ENCODE data around the gene MON1B.

The MON1B gene

GRCh38 chr16:77191259-77191969 lies 424 bp downstream of the MON1B start:
- Histone ChIP-seq H2BK5ac (ENCODE audit: low read depth, low read length, poor library complexity) (no peak overlapping the region), H2AFZ (ENCODE audit: insufficient read depth, low read length, poor library complexity) (peak overlapping the region; percentile 78), H3K4ac (ENCODE audit: low read depth, low read length) (peak overlapping the region; percentile 57), H2AK5ac (ENCODE audit: low read length) (peak overlapping the region; percentile 45), H3K79me2 (ENCODE audit: control insufficient read depth, insufficient read depth, low read length, poor library complexity) (peaks cover 7% of the 10 kb centered on the region), H3K4me1 (ENCODE audit: control insufficient read depth in 1 of 2, insufficient read depth in 2 of 2, low read length in 2 of 2) (peaks cover 0 to 3% of the 10 kb centered on the region in 2 experiments), H3K18ac (ENCODE audit: low read length) (peak overlapping the region; percentile 16), H2BK120ac (ENCODE audit: insufficient read depth, low read length, poor library complexity) (peak overlapping the region; percentile 30), H3K9me3 (ENCODE audit: insufficient read depth, low read depth, low read length) (peaks cover 1% of the 10 kb centered on the region), H3K4me3 (ENCODE audit: low read depth, low read length) (peak overlapping the region; percentile 89), H3K36me3 (ENCODE audit: control insufficient read depth in 1 of 2, insufficient read depth in 2 of 2, low read length in 2 of 2) (peaks cover 30% of the 10 kb centered on the region in 2 experiments), H3K27me3 (ENCODE audit: insufficient read depth, low read length) (no peaks in the 10 kb centered on the region), H4K12ac (ENCODE audit: low read depth, low read length) (peak overlapping the region; percentile 85), H3K23ac (ENCODE audit: low read length) (no peak overlapping the region), H4K91ac (ENCODE audit: low read depth, low read length) (peak overlapping the region; percentile 9), H2BK12ac (ENCODE audit: low read length) (no peak overlapping the region), H3K4me2 (ENCODE audit: low read length) (peak overlapping the region; percentile 83), H3K79me1 (ENCODE audit: low read length) (peaks cover 11% of the 10 kb centered on the region), H3K9ac (ENCODE audit: low read length) (peak overlapping the region; percentile 76), H4K8ac (ENCODE audit: low read depth, low read length) (peak overlapping the region; percentile 90), H3K27ac (ENCODE audit: low read depth, low read length) (peak overlapping the region; percentile 97), H3K14ac (ENCODE audit: low read length) (peak overlapping the region; percentile 72)
- WGBS (ENCODE audit: extremely low coverage, insufficient coverage, insufficient read length): no CpG with 5 or more reads among the region's 24 CpGs
- no peak for DNase-seq

DNA sequence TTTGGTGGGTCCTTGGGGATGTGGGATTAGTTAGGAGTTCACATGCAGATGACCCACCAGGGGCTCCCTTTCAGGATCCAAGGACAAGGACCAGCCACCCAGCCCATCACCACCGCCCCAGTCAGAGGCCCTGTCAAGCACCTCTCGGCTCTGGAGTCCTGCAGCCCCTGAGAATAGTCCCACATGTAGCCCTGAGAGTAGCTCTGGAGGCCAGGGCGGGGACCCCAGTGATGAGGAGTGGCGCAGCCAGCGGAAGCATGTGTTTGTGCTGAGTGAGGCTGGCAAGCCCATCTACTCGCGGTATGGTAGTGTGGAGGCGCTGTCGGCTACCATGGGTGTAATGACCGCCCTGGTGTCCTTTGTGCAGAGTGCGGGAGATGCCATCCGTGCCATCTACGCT lies 2.4 kb downstream of the MON1B start:
- WGBS (ENCODE audit: extremely low coverage, insufficient coverage, insufficient read length): no CpG with 5 or more reads among the region's 13 CpGs
- no peak overlapping the region for H3K23ac ChIP-seq (ENCODE audit: low read length)
- H2AFZ ChIP-seq (ENCODE audit: insufficient read depth, low read length, poor library complexity): no peak overlapping the region

DNA sequence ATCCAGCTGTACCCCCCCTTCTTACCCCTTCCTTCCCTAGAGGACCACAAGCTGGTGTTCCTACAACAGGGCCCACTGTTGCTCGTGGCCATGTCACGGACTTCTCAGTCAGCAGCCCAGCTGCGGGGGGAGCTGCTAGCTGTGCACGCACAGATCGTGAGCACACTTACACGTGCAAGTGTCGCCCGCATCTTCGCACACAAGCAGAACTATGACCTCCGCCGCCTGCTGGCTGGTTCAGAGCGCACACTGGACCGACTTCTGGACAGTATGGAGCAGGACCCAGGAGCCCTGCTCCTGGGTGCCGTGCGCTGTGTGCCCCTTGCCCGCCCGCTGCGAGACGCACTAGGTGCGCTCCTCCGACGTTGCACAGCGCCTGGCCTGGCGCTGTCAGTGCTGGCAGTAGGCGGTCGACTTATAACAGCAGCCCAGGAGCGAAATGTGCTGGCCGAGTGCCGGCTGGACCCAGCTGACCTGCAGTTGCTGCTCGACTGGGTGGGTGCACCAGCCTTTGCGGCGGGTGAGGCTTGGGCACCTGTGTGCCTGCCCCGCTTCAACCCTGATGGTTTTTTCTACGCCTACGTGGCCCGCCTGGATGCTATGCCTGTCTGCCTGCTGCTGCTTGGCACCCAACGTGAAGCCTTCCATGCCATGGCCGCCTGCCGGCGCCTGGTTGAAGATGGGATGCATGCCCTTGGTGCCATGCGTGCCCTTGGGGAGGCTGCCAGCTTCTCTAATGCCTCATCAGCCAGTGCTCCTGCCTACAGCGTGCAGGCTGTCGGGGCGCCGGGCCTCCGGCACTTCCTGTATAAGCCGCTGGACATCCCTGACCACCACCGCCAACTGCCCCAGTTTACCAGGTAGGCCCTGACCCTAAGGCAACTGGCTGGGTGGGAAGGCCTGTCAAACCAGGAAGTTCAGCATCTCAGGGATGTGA lies 3.6 kb downstream of the MON1B start:
- H3K4me2 ChIP-seq (ENCODE audit: low read length): no peak overlapping the region
- peaks cover 11% of the 10 kb centered on the region for H3K79me1 ChIP-seq (ENCODE audit: low read length)
- no peak overlapping the region for H2AFZ ChIP-seq (ENCODE audit: insufficient read depth, low read length, poor library complexity)
- H3K9me3 ChIP-seq (ENCODE audit: insufficient read depth, low read depth, low read length): peaks cover 3% of the 10 kb centered on the region
- WGBS (ENCODE audit: extremely low coverage, insufficient coverage, insufficient read length): no CpG with 5 or more reads among the region's 48 CpGs
- H3K27ac ChIP-seq (ENCODE audit: low read depth, low read length): no peak overlapping the region
- no peak overlapping the region for H4K91ac ChIP-seq (ENCODE audit: low read depth, low read length)
- peaks cover 0 to 3% of the 10 kb centered on the region in 2 experiments for H3K4me1 ChIP-seq (ENCODE audit: control insufficient read depth in 1 of 2, insufficient read depth in 2 of 2, low read length in 2 of 2)
- peaks cover 7% of the 10 kb centered on the region for H3K79me2 ChIP-seq (ENCODE audit: control insufficient read depth, insufficient read depth, low read length, poor library complexity)
- no peak for DNase-seq
- H2BK12ac ChIP-seq (ENCODE audit: low read length): no peak overlapping the region
- H3K18ac ChIP-seq (ENCODE audit: low read length): no peak overlapping the region
- no peak overlapping the region for H4K8ac ChIP-seq (ENCODE audit: low read depth, low read length)
- no peak overlapping the region for H3K9ac ChIP-seq (ENCODE audit: low read length)
- no peak overlapping the region for H3K14ac ChIP-seq (ENCODE audit: low read length)
- no peaks in the 10 kb centered on the region for H3K27me3 ChIP-seq (ENCODE audit: insufficient read depth, low read length)
- H3K4ac ChIP-seq (ENCODE audit: low read depth, low read length): no peak overlapping the region
- peaks cover 48 to 53% of the 10 kb centered on the region in 2 experiments for H3K36me3 ChIP-seq (ENCODE audit: control insufficient read depth in 1 of 2, insufficient read depth in 2 of 2, low read length in 2 of 2)
- no peak overlapping the region for H2BK5ac ChIP-seq (ENCODE audit: low read depth, low read length, poor library complexity)
- no peak overlapping the region for H2AK5ac ChIP-seq (ENCODE audit: low read length)
- H3K23ac ChIP-seq (ENCODE audit: low read length): no peak overlapping the region
- H2BK120ac ChIP-seq (ENCODE audit: insufficient read depth, low read length, poor library complexity): no peak overlapping the region
- no peak overlapping the region for H3K4me3 ChIP-seq (ENCODE audit: low read depth, low read length)
- H4K12ac ChIP-seq (ENCODE audit: low read depth, low read length): no peak overlapping the region

More for the DNA sequence above, 2.4 kb downstream of the MON1B start:
- Histone ChIP-seq H3K4me2 (ENCODE audit: low read length) (no peak overlapping the region), H2AK5ac (ENCODE audit: low read length) (no peak overlapping the region), H3K4me1 (ENCODE audit: control insufficient read depth in 1 of 2, insufficient read depth in 2 of 2, low read length in 2 of 2) (peaks cover 0 to 3% of the 10 kb centered on the region in 2 experiments), H3K27me3 (ENCODE audit: insufficient read depth, low read length) (no peaks in the 10 kb centered on the region), H3K4me3 (ENCODE audit: low read depth, low read length) (no peak overlapping the region), H2BK120ac (ENCODE audit: insufficient read depth, low read length, poor library complexity) (no peak overlapping the region), H4K91ac (ENCODE audit: low read depth, low read length) (no peak overlapping the region), H3K27ac (ENCODE audit: low read depth, low read length) (no peak overlapping the region), H3K9ac (ENCODE audit: low read length) (no peak overlapping the region), H3K14ac (ENCODE audit: low read length) (no peak overlapping the region), H3K79me2 (ENCODE audit: control insufficient read depth, insufficient read depth, low read length, poor library complexity) (peaks cover 7% of the 10 kb centered on the region), H3K9me3 (ENCODE audit: insufficient read depth, low read depth, low read length) (peaks cover 1% of the 10 kb centered on the region), H3K18ac (ENCODE audit: low read length) (no peak overlapping the region), H3K36me3 (ENCODE audit: control insufficient read depth in 1 of 2, insufficient read depth in 2 of 2, low read length in 2 of 2) (peaks cover 38 to 44% of the 10 kb centered on the region in 2 experiments), H4K8ac (ENCODE audit: low read depth, low read length) (no peak overlapping the region), H3K79me1 (ENCODE audit: low read length) (peaks cover 11% of the 10 kb centered on the region), H2BK5ac (ENCODE audit: low read depth, low read length, poor library complexity) (no peak overlapping the region), H3K4ac (ENCODE audit: low read depth, low read length) (no peak overlapping the region), H4K12ac (ENCODE audit: low read depth, low read length) (no peak overlapping the region), H2BK12ac (ENCODE audit: low read length) (no peak overlapping the region)
- no peak for DNase-seq

DNA sequence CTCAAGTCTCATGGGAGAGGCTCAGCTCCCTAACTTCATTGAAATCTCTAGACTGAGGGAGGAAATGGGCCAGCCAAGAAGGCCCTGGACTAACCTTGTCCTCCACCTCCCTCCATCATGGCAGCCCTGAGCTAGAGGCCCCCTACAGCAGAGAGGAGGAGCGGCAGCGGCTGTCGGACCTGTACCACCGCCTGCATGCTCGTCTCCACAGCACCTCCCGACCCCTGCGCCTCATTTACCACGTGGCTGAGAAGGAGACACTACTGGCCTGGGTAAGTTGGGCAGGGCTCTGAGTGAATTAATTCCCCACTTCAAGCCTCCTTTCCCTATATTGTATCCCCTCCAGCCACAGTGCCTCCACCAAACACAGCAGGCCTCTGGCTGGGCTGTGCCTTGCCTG lies 4.4 kb downstream of the MON1B start:
- H3K14ac ChIP-seq (ENCODE audit: low read length): no peak overlapping the region
- H3K23ac ChIP-seq (ENCODE audit: low read length): no peak overlapping the region
- H2AFZ ChIP-seq (ENCODE audit: insufficient read depth, low read length, poor library complexity): no peak overlapping the region
- H4K91ac ChIP-seq (ENCODE audit: low read depth, low read length): no peak overlapping the region
- no peak overlapping the region for H3K18ac ChIP-seq (ENCODE audit: low read length)
- H3K79me1 ChIP-seq (ENCODE audit: low read length): peaks cover 6% of the 10 kb centered on the region
- WGBS (ENCODE audit: extremely low coverage, insufficient coverage, insufficient read length): no CpG with 5 or more reads among the region's 8 CpGs
- peaks cover 5% of the 10 kb centered on the region for H3K79me2 ChIP-seq (ENCODE audit: control insufficient read depth, insufficient read depth, low read length, poor library complexity)
- H3K4ac ChIP-seq (ENCODE audit: low read depth, low read length): no peak overlapping the region
- H3K9me3 ChIP-seq (ENCODE audit: insufficient read depth, low read depth, low read length): peaks cover 3% of the 10 kb centered on the region
- H3K27ac ChIP-seq (ENCODE audit: low read depth, low read length): no peak overlapping the region
- no peak overlapping the region for H3K4me3 ChIP-seq (ENCODE audit: low read depth, low read length)
- H3K4me2 ChIP-seq (ENCODE audit: low read length): no peak overlapping the region
- no peak overlapping the region for H2BK5ac ChIP-seq (ENCODE audit: low read depth, low read length, poor library complexity)
- no peaks in the 10 kb centered on the region for H3K27me3 ChIP-seq (ENCODE audit: insufficient read depth, low read length)
- H4K8ac ChIP-seq (ENCODE audit: low read depth, low read length): no peak overlapping the region
- no peak for DNase-seq
- peaks cover 48 to 56% of the 10 kb centered on the region in 2 experiments for H3K36me3 ChIP-seq (ENCODE audit: control insufficient read depth in 1 of 2, insufficient read depth in 2 of 2, low read length in 2 of 2)
- no peak overlapping the region for H2BK12ac ChIP-seq (ENCODE audit: low read length)
- no peak overlapping the region for H3K9ac ChIP-seq (ENCODE audit: low read length)
- no peak overlapping the region for H2BK120ac ChIP-seq (ENCODE audit: insufficient read depth, low read length, poor library complexity)
- H4K12ac ChIP-seq (ENCODE audit: low read depth, low read length): no peak overlapping the region
- no peak overlapping the region for H2AK5ac ChIP-seq (ENCODE audit: low read length)
- H3K4me1 ChIP-seq (ENCODE audit: control insufficient read depth in 1 of 2, insufficient read depth in 2 of 2, low read length in 2 of 2): peaks cover 0 to 3% of the 10 kb centered on the region in 2 experiments
